ENCODE measurements around the gene SCTR.

DNA sequence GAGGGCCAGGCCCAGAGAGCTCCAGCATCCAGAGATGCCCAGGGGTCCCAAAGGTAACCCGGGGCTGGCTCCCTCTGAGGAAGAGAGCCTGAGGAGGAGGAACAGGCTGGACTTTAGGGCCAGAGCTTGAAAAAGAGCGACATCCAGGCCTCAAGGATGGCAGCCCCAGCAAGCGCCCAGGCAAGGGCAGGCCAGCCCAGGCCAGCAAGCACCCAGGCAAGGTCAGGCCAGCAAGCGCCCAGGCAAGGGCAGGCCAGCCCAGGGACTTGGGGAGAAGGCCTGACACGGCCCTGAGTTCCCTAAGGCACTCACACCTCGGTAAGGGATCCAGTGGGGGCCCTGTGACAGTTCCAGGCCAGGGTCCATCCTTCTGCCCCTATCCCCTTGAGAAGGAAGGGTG is 127.1 kb downstream of the SCTR start:
- TF ChIP-seq CTCF (IDR thresholded peaks at IDR 0.05; ENCODE audit: low read length) (no peak), EZH2phosphoT487 (IDR thresholded peaks at IDR 0.05; ENCODE audit: low read length) (no peak), EZH2 (optimal IDR thresholded peaks at IDR 0.05; ENCODE audit: low read depth, low read length) (no peak)
